ENCODE data around the gene TCF7. TPM values are rescaled to one million over a fixed set of nuclear protein-coding genes. Genes with fewer than 3 reads are reported as not detected.
A peak's percentile ranks its signal among the peaks of the same experiment; 100 is the strongest.

The TCF7 gene
- total RNA-seq, 5 donors from 2014 or later (not counting 1 experiment from before 2014, with no cell fraction given), result 503 to 749 (median 693) TPM

GRCh38 chr5:134088291-134088690 lies 26.2 kb upstream of the TCF7 start:
- DNase-seq (no peak), ATAC-seq (replicated peaks in 1 of 4) (no peak)
- H3K4me3 Mint-ChIP-seq, result peak overlapping the region in 1 of 3 donors; percentile 70
- H3K27me3 Mint-ChIP-seq, result no peaks in the 10 kb centered on the region
- H3K27me3 ChIP-seq (replicated peaks in 1 of 2; ENCODE audit: control insufficient read depth in 2 of 2, extremely low read depth in 1 of 2, insufficient read depth in 2 of 2, low read length in 1 of 2), result no peaks in the 10 kb centered on the region
- H3K9me3 ChIP-seq, result no peaks in the 10 kb centered on the region
- ChIA-PET POLR2A (interaction anchor here in 1 of 2 donors (0.7 kb wide), 1 partner anchor 1184 kb away, joined by 3 read pairs; no protein-coding TSS in a partner anchor), CTCF (interaction anchor here (0.6 to 1.5 kb wide), 5 partner anchors 10 to 54 kb away, joined by 3 to 12 read pairs (median 3); no protein-coding TSS in a partner anchor)
- H3K36me3 Mint-ChIP-seq, result peaks cover 6% of the 10 kb centered on the region
- H3K4me1 Mint-ChIP-seq, result peaks cover 92 to 94% (median 93%) of the 10 kb centered on the region in 3 donors
- no peak overlapping the region for H3K4me3 ChIP-seq (ENCODE audit: control insufficient read depth in 1 of 2, extremely low read depth in 1 of 2, low read length in 1 of 2)
- H3K27ac ChIP-seq (ENCODE audit: low read length), result peak overlapping the region; percentile 63
- peaks cover 59 to 97% of the 10 kb centered on the region in 2 experiments for H3K4me1 ChIP-seq (ENCODE audit: control insufficient read depth in 1 of 2, extremely low read depth in 1 of 2, insufficient read depth in 2 of 2, low read length in 2 of 2)
- H3K9me3 Mint-ChIP-seq, result no peaks in the 10 kb centered on the region
- peaks cover 0 to 2% of the 10 kb centered on the region in 2 donors for H3K36me3 ChIP-seq (ENCODE audit: control insufficient read depth in 2 of 2, extremely low read depth in 1 of 2, insufficient read depth in 1 of 2, low read length in 1 of 2)
- peak overlapping the region; percentile 95 to 97 for H3K27ac Mint-ChIP-seq

- Mint-ChIP-seq H3K4me3 (peak overlapping the region in 1 of 3 donors; percentile 70), H3K27me3 (no peaks in the 10 kb centered on the region), H3K36me3 (peaks cover 6% of the 10 kb centered on the region), H3K27ac (peak overlapping the region; percentile 95 to 97), H3K9me3 (no peaks in the 10 kb centered on the region), H3K4me1 (peaks cover 92 to 94% (median 93%) of the 10 kb centered on the region in 3 donors)
- CTCF ChIA-PET, result interaction anchor here in 1 of 2 donors (0.8 to 1.1 kb wide), 2 partner anchors 10 to 11 kb away, joined by 3 read pairs; no protein-coding TSS in a partner anchor
- no peak for DNase-seq
- Histone ChIP-seq H3K4me1 (ENCODE audit: control insufficient read depth in 1 of 2, extremely low read depth in 1 of 2, insufficient read depth in 2 of 2, low read length in 2 of 2) (peaks cover 62 to 99% of the 10 kb centered on the region in 2 experiments), H3K36me3 (ENCODE audit: control insufficient read depth in 2 of 2, extremely low read depth in 1 of 2, insufficient read depth in 1 of 2, low read length in 1 of 2) (peaks cover 0 to 2% of the 10 kb centered on the region in 2 donors), H3K9me3 (no peaks in the 10 kb centered on the region), H3K4me3 (ENCODE audit: control insufficient read depth in 1 of 2, extremely low read depth in 1 of 2, low read length in 1 of 2) (no peak overlapping the region), H3K27ac (ENCODE audit: low read length) (peak overlapping the region; percentile 63), H3K27me3 (replicated peaks in 1 of 2; ENCODE audit: control insufficient read depth in 2 of 2, extremely low read depth in 1 of 2, insufficient read depth in 2 of 2, low read length in 1 of 2) (no peaks in the 10 kb centered on the region)
- no peak for ATAC-seq (replicated peaks in 1 of 4)
- POLR2A ChIA-PET, result no interaction called here
- 100% methylated on average over 4 of the region's 5 CpGs for WGBS (ENCODE audit: insufficient coverage)
These were observed 25.4 kb upstream of the TCF7 start for GRCh38 chr5:134088994-134089560.

GRCh38 chr5:134090522-134090921 lies 24.0 kb upstream of the TCF7 start:
- no peaks in the 10 kb centered on the region for H3K27me3 ChIP-seq (replicated peaks in 1 of 2; ENCODE audit: control insufficient read depth in 2 of 2, extremely low read depth in 1 of 2, insufficient read depth in 2 of 2, low read length in 1 of 2)
- H3K9me3 ChIP-seq, result no peaks in the 10 kb centered on the region
- ChIA-PET POLR2A (no interaction called here), CTCF (interaction anchor here in 1 of 2 donors (0.8 kb wide), 1 partner anchor 12 kb away, joined by 4 read pairs; no protein-coding TSS in a partner anchor)
- Mint-ChIP-seq H3K4me1 (peaks cover 88 to 89% (median 88%) of the 10 kb centered on the region in 3 donors), H3K27ac (peak overlapping the region; percentile 95 to 97), H3K36me3 (peaks cover 6% of the 10 kb centered on the region), H3K27me3 (no peaks in the 10 kb centered on the region), H3K9me3 (no peaks in the 10 kb centered on the region), H3K4me3 (peak overlapping the region; percentile 56 to 70 (median 60))
- H3K4me1 ChIP-seq (ENCODE audit: control insufficient read depth in 1 of 2, extremely low read depth in 1 of 2, insufficient read depth in 2 of 2, low read length in 2 of 2), result peaks cover 61 to 97% of the 10 kb centered on the region in 2 experiments
- peaks cover 0 to 2% of the 10 kb centered on the region in 2 donors for H3K36me3 ChIP-seq (ENCODE audit: control insufficient read depth in 2 of 2, extremely low read depth in 1 of 2, insufficient read depth in 1 of 2, low read length in 1 of 2)
- H3K27ac ChIP-seq (ENCODE audit: low read length), result peak overlapping the region; percentile 76
- DNase-seq (peak; percentile 55 to 91 (median 79)), ATAC-seq (replicated peaks in 1 of 4) (peak; percentile 50 to 71 (median 70))
- 0% methylated on average over 1 of the region's 5 CpGs for WGBS (ENCODE audit: insufficient coverage)
- peak overlapping the region in 1 of 2 donors; percentile 30 for H3K4me3 ChIP-seq (ENCODE audit: control insufficient read depth in 1 of 2, extremely low read depth in 1 of 2, low read length in 1 of 2)

- ATAC-seq (replicated peaks in 1 of 4) (no peak), DNase-seq (no peak)
- Mint-ChIP-seq H3K27me3 (no peaks in the 10 kb centered on the region), H3K27ac (peak overlapping the region; percentile 95 to 97), H3K9me3 (no peaks in the 10 kb centered on the region), H3K4me1 (peaks cover 88 to 91% (median 91%) of the 10 kb centered on the region in 3 donors), H3K4me3 (peak overlapping the region in 2 of 3 donors; percentile 15 to 70), H3K36me3 (peaks cover 6% of the 10 kb centered on the region)
- Histone ChIP-seq H3K4me3 (ENCODE audit: control insufficient read depth in 1 of 2, extremely low read depth in 1 of 2, low read length in 1 of 2) (no peak overlapping the region), H3K9me3 (no peaks in the 10 kb centered on the region), H3K27ac (ENCODE audit: low read length) (peak overlapping the region; percentile 76), H3K36me3 (ENCODE audit: control insufficient read depth in 2 of 2, extremely low read depth in 1 of 2, insufficient read depth in 1 of 2, low read length in 1 of 2) (peaks cover 0 to 2% of the 10 kb centered on the region in 2 donors), H3K4me1 (ENCODE audit: control insufficient read depth in 1 of 2, extremely low read depth in 1 of 2, insufficient read depth in 2 of 2, low read length in 2 of 2) (peaks cover 69 to 97% of the 10 kb centered on the region in 2 experiments), H3K27me3 (replicated peaks in 1 of 2; ENCODE audit: control insufficient read depth in 2 of 2, extremely low read depth in 1 of 2, insufficient read depth in 2 of 2, low read length in 1 of 2) (no peaks in the 10 kb centered on the region)
- 80% methylated on average over 2 of the region's 6 CpGs for WGBS (ENCODE audit: insufficient coverage)
- ChIA-PET POLR2A (no interaction called here), CTCF (interaction anchor here in 1 of 2 donors (0.6 kb wide), 1 partner anchor 55 kb away, joined by 3 read pairs; no protein-coding TSS in a partner anchor)
These were observed 22.8 kb upstream of the TCF7 start for GRCh38 chr5:134091626-134092121.

GRCh38 chr5:134092875-134093274 lies 21.6 kb upstream of the TCF7 start:
- no peak for ATAC-seq (replicated peaks in 1 of 4)
- Mint-ChIP-seq H3K4me1 (peaks cover 88 to 91% (median 91%) of the 10 kb centered on the region in 3 donors), H3K4me3 (peak overlapping the region; percentile 21 to 70 (median 34)), H3K36me3 (peaks cover 9% of the 10 kb centered on the region), H3K9me3 (no peaks in the 10 kb centered on the region), H3K27me3 (no peaks in the 10 kb centered on the region), H3K27ac (peak overlapping the region; percentile 95 to 97)
- Histone ChIP-seq H3K4me1 (ENCODE audit: control insufficient read depth in 1 of 2, extremely low read depth in 1 of 2, insufficient read depth in 2 of 2, low read length in 2 of 2) (peaks cover 78 to 97% of the 10 kb centered on the region in 2 experiments), H3K36me3 (ENCODE audit: control insufficient read depth in 2 of 2, extremely low read depth in 1 of 2, insufficient read depth in 1 of 2, low read length in 1 of 2) (peaks cover 0 to 2% of the 10 kb centered on the region in 2 donors), H3K9me3 (no peaks in the 10 kb centered on the region), H3K27ac (ENCODE audit: low read length) (no peak overlapping the region), H3K27me3 (replicated peaks in 1 of 2; ENCODE audit: control insufficient read depth in 2 of 2, extremely low read depth in 1 of 2, insufficient read depth in 2 of 2, low read length in 1 of 2) (no peaks in the 10 kb centered on the region), H3K4me3 (ENCODE audit: control insufficient read depth in 1 of 2, extremely low read depth in 1 of 2, low read length in 1 of 2) (no peak overlapping the region)
- ChIA-PET CTCF (no interaction called here), POLR2A (no interaction called here)
- DNase-seq, result peak in 1 of 35 experiments; percentile 29
- 80% methylated on average over 1 of the region's 1 CpG for WGBS (ENCODE audit: insufficient coverage)

GRCh38 chr5:134093351-134093750 lies 21.1 kb upstream of the TCF7 start:
- H3K27me3 Mint-ChIP-seq, result no peaks in the 10 kb centered on the region
- Histone ChIP-seq H3K36me3 (ENCODE audit: control insufficient read depth in 2 of 2, extremely low read depth in 1 of 2, insufficient read depth in 1 of 2, low read length in 1 of 2) (peaks cover 0 to 2% of the 10 kb centered on the region in 2 donors), H3K27me3 (replicated peaks in 1 of 2; ENCODE audit: control insufficient read depth in 2 of 2, extremely low read depth in 1 of 2, insufficient read depth in 2 of 2, low read length in 1 of 2) (no peaks in the 10 kb centered on the region), H3K27ac (ENCODE audit: low read length) (no peak overlapping the region), H3K9me3 (no peaks in the 10 kb centered on the region), H3K4me1 (ENCODE audit: control insufficient read depth in 1 of 2, extremely low read depth in 1 of 2, insufficient read depth in 2 of 2, low read length in 2 of 2) (peaks cover 74 to 97% of the 10 kb centered on the region in 2 experiments), H3K4me3 (ENCODE audit: control insufficient read depth in 1 of 2, extremely low read depth in 1 of 2, low read length in 1 of 2) (no peak overlapping the region)
- peak overlapping the region in 1 of 3 donors; percentile 70 for H3K4me3 Mint-ChIP-seq
- DNase-seq (no peak), ATAC-seq (replicated peaks in 1 of 4) (no peak)
- H3K4me1 Mint-ChIP-seq, result peaks cover 86 to 89% (median 88%) of the 10 kb centered on the region in 3 donors
- ChIA-PET POLR2A (no interaction called here), CTCF (interaction anchor here in 1 of 2 donors (0.6 kb wide), 1 partner anchor 9 kb away, joined by 4 read pairs; no protein-coding TSS in a partner anchor)
- peak overlapping the region; percentile 95 to 97 for H3K27ac Mint-ChIP-seq
- H3K36me3 Mint-ChIP-seq, result peaks cover 9% of the 10 kb centered on the region
- WGBS (ENCODE audit: insufficient coverage), result 95% methylated on average over 5 of the region's 5 CpGs
- no peaks in the 10 kb centered on the region for H3K9me3 Mint-ChIP-seq
